HL-60 (cell line): ENCODE results near the gene TPP1.
A peak's percentile ranks its signal among the peaks of the same experiment; 100 is the strongest.

ENCODE experiments used
- DNase-seq, 2 experiments: peaks; one replicate each; pipeline ENCODE4 v3.0.0-alpha.2; 2010 to 2020; ENCODE audit warnings: low read depth in 1 of 2, low spot score in 1 of 2
- H3K27ac ChIP-seq: fragments of 250-450 bp; sonication (Bioruptor Pico); replicated peaks from 2 replicates; pipeline ENCODE4 v1.5.1; 2020; ENCODE audit warnings: mild to moderate bottlenecking, moderate library complexity
- H3K27me3 ChIP-seq: fragments of 250-450 bp; sonication (Bioruptor Pico); 2 replicates; pipeline ENCODE4 v1.5.1; 2021; ENCODE audit warnings: mild to moderate bottlenecking, moderate library complexity; ENCODE audit not compliant: insufficient read depth, poor library complexity, severe bottlenecking
- H3K4me3 ChIP-seq: replicated peaks from 2 replicates; pipeline ENCODE4 v1.5.1; 2011; ENCODE audit warnings: mild to moderate bottlenecking, control low read depth, low read length; ENCODE audit not compliant: insufficient read depth
- CTCF ChIP-seq: IDR thresholded peaks from one replicate; pipeline ENCODE4 v1.5.1; 2011; ENCODE audit warnings: low read length, control low read depth, inconsistent platforms; ENCODE audit not compliant: insufficient read depth
- GABPA ChIP-seq: IDR thresholded peaks from 2 replicates; pipeline ENCODE4 v1.6.1; 2012; ENCODE audit warnings: low read depth
- POLR2AphosphoS5 ChIP-seq: IDR thresholded peaks from 2 replicates; pipeline ENCODE4 v1.6.1; 2012; ENCODE audit warnings: low read depth
- REST ChIP-seq: IDR thresholded peaks from 2 replicates; pipeline ENCODE4 v1.6.1; 2012; ENCODE audit warnings: low read depth; ENCODE audit not compliant: insufficient replicate concordance
- SPI1 ChIP-seq: IDR thresholded peaks from 2 replicates; pipeline ENCODE4 v1.6.1; 2012; ENCODE audit warnings: low read depth, mild to moderate bottlenecking, borderline replicate concordance

TPP1 gene

DNA sequence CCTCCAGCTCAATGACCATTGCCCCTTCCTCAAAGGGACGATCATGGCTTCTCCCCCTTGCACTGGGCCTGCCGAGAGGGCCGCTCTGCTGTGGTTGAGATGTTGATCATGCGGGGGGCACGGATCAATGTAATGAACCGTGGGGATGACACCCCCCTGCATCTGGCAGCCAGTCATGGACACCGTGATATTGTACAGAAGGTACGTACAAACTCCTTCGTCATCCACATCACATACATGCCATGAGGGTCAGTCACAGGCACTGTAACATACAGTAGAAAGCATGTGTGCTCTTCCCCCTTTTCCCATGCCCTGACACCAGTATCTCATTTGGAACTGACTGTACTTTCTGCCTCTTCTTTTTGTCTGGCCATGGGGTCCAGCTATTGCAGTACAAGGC is 11.2 kb downstream of the TPP1 start:
- TF ChIP-seq CTCF (no peak), GABPA (no peak)

GRCh38 chr11:6607190-6607795 is 11.9 kb downstream of the TPP1 start:
- no peak for TF ChIP-seq GABPA
- no peak for TF ChIP-seq SPI1
- TF ChIP-seq REST: no peak
- no peak for TF ChIP-seq CTCF
- no peak for TF ChIP-seq POLR2AphosphoS5
- H3K27ac ChIP-seq: no peak overlapping the region; the same call in 1 of the 2 replicates
- no peak overlapping the region for H3K4me3 ChIP-seq
- DNase-seq: no peak
- no peaks in the 10 kb centered on the region for H3K27me3 ChIP-seq

More for the DNA sequence above, 11.2 kb downstream of the TPP1 start:
- Histone ChIP-seq H3K4me3 (no peak overlapping the region), H3K27ac (no peak overlapping the region), H3K27me3 (no peaks in the 10 kb centered on the region)
- no peak for DNase-seq

DNA sequence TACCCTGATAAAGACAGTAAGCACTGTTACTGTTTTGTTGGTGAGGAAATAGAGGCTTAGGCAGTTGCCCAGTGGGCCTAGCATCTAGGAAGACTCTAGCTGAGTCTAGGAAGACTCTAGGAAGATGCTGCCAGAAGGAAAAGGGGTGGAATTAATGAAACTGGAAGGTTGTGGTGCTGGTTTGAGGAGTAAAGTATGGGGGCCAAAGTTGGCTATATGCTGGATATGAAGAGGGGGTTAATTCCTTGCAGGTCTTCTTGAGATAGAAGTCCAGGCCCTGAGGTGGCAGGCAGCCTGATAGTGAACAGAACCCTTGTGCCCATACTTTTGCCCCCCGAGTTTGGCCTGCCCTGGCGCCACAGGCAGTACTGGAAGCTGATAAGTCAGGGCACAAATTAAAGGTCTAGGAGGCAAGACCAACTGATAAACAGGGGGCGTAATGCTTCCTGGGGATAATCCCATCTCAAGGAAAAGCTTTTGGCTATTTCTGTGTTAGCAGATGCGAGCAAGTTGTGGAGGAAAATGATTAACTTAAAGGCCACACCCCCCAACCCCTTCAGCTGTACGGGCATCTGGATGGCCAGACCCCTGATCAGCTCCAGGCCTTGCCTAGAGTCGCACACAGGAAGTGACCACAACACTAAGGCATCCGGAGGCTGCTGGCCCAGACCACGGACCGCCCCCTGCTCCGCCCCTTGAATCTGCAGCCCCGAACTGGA is 12.6 kb downstream of the TPP1 start:
- Histone ChIP-seq H3K4me3 (no peak overlapping the region), H3K27ac (0 out of 2 replicates have a peak overlapping the region, but pooled peaks have one; percentile 3), H3K27me3 (no peaks in the 10 kb centered on the region)
- no peak for TF ChIP-seq POLR2AphosphoS5
- peak in 1 of 2 experiments; percentile 70 for DNase-seq

DNA sequence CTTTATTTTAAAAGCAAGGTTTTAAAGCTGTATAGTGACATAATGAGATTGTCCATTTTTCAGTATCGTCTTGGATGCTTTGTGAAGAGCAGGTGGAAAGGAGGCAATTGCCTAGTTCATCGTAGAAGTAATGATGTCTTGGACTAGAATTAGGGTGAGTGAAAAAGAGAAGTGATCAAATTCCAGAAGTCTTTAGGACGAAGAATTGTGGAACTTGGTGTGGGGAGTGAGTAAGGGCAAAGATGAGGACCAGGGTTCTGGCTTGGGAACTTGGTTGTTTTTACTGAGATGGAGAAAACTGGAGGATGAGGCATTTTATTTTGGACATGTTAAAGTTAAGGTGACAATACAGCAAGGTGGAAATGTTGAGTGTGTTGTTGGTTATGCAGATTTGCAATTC is 14.4 kb downstream of the TPP1 start:
- Histone ChIP-seq H3K27me3 (no peaks in the 10 kb centered on the region), H3K27ac (peak overlapping the region; percentile 78), H3K4me3 (peak overlapping the region; percentile 90)
- TF ChIP-seq POLR2AphosphoS5: no peak
- peak; percentile 73; the same call in 1 of the 2 replicates for TF ChIP-seq SPI1
- no peak for TF ChIP-seq REST
- TF ChIP-seq GABPA: no peak
- no peak for TF ChIP-seq CTCF
- DNase-seq: no peak
